Stimulated activated CD8-positive, alpha-beta memory T cell treated with anti-CD3 and anti-CD28 coated beads, Interleukin-12 subunit alpha, Interleukin-12 subunit beta, amount 100 ng/mL, for 1 hour (primary cell): ENCODE results near the gene FYTTD1.
A peak's percentile ranks its signal among the peaks of the same experiment; 100 is the strongest.
"Not testable (repeated sequence)": the region's sequence is repeated elsewhere in the genome, so short reads cannot be mapped to it uniquely, and the experiment has no call there.

Experiments
- DNase-seq: peaks from one replicate; pipeline ENCODE4 v3.0.0-alpha.2; 2020; ENCODE audit warnings: low read depth

The FYTTD1 gene, protein sequence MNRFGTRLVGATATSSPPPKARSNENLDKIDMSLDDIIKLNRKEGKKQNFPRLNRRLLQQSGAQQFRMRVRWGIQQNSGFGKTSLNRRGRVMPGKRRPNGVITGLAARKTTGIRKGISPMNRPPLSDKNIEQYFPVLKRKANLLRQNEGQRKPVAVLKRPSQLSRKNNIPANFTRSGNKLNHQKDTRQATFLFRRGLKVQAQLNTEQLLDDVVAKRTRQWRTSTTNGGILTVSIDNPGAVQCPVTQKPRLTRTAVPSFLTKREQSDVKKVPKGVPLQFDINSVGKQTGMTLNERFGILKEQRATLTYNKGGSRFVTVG

DNA sequence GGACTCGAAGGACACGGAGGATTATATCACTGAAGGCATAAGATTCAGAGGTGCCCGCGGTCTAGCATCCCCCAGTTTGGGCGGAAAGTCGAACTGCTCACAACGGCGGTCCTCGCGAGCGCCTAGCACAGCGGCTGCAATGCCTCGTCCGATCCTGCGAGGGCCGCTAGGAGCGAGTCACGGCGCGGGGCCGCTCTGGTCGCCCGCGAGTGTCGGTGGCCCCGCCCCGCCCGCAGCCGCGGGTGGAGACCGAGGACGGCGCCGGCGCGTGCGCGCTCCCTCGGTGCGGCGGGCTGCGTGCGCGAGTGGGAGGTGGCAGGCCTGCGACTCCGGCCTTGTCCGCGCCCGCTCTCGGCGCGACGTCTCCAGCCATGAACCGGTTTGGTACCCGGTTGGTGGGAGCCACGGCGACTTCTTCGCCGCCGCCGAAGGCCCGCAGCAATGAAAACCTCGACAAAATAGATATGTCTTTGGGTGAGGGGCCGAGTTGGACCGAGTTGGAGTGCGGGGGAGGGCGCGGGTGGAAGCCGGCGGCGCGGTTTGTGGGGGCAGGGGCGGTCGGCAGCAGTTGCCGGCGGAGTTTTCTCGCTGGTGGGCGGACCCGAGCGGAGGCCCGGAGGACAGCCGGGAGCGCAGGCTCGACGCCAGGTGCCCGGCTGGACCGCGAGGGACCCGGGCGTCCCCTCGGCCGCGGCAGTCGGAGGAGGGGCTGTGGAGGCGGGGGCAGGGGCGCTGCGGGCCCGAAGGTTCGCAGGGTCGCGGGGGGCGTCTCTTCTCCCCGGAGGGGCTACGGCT lies at the start of gene FYTTD1:
Gene FYTTD1 (plus strand): TSS at position 283 of the 795 bp plus-strand sequence. CDS start 89 bp downstream, at position 372.
- peak; percentile 79 for DNase-seq

DNA sequence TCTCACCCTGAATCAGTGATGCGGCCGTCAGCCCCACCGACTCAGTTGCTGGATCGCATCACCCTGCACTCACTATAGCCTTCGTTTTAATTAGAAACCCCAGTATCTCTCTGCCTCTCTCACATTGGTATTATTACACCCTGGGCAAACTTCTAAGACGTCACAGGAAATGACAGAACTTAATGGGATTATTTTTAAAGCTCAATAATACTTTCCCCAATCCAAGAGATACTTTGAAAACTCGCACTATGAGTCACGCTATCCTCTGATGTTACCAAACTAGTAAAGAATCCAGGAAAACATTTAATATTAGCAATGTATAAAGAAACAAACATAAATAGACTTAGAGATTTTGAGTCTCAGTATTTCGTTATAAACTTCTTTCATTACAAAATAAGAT lies 49.6 kb upstream of the FYTTD1 start:
- DNase-seq: no peak

DNA sequence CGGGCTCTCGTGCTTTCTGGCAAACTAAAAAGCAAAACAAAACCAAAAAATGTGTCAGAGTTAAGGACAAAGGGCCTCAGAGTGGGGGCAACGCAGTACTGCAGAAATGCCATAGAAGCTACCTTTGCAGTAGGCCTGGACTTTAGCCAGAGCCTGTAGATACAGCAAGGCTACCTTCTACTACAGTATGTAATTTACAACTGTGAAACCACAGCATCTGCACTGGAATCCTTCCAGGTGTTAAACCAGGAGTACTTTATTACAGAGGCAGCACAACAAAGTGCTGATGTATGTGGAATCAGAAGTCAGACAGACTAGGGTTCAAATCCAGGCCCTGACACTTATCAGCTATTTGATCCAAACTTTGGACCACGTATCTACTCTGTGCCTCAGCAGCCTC lies 47.8 kb upstream of the FYTTD1 start:
- DNase-seq: no peak

DNA sequence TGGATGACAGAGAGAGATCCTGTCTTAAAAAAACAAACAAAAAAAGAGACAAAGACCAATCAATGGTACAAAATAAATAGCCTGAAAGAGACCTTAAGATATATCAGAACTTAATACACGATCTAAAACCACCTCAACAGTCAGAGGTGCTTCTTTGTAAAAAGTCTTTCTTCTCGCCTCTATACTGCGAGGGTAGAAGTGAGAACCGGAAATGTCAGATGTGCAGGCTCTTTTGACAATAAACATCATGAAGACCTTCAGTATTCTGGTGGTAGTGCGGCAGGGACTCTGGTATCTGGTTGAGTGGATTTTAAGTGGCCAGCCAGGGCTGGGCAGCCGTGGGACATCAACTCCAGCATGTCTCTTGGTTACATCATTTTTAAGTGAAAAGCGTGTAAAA lies 43.0 kb upstream of the FYTTD1 start:
- DNase-seq: no peak

DNA sequence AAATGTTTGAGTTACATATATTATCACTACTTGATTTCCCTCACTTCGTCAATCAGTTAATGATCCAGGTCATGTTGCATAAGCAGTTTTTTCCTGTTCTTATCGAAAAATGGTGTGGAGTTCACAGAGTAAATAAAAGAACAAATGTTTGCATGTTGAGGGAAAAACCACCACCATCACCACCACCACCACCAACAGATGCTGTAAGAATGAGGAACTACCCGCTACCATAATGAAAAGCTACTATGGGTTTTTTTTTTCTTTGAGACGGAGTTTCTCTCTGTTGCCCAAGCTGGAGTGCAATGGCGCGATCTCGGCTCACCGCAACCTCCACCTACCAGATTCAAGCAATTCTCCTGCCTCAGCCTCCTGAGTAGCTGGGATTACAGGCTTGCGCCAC lies 40.5 kb upstream of the FYTTD1 start:
- DNase-seq: no peak

DNA sequence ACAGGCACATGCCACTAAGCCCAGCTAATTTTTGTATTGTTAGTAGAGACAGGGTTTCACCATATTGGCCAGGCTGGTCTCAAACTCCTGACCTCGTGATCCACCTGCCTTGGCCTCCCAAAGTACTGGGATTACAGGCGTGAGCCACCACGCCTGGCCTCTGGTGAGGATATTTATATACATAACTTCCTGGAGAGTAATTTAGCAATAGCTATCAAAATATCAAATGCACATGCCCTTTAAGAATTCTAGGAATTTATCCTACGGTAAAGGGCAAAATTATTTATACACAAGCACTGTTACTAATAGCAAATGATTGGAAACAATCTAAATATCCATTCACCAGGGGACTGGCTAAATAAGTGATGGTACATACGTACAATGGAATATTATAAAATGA lies 38.7 kb upstream of the FYTTD1 start:
- not testable (repeated sequence) for DNase-seq

DNA sequence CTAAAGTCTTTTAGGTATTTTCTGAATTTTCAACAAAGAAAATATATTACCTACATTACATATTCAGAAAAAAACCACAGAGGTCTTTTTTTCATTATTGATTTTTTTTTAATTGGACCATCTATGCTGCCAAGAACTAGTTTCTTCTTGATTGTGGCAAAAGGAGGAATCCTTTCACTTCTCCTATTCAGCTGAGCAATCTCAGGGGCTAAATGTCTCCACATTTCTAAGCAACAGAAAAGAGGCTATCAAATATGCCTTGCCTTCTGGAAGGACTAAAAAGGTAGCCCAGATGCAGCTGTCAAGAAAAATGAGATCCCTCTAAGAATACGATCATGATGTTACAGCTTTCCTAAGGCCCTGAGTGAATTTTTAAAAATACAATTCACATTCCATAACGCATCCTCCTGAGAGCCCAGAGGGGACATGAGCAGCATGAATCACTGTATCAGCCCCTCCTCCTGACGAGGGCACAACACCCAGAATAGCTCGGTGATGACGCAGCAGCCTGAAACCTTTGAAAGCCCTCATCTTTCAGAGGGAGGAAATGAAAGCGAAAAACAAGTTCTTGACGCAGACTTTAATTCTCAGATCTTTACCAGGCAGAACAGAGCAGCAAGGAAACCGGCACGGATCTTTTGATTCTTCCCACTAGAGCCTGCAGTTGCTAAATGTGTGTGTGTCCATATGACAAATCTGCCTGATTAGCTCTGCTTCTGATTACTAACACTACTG lies 37.5 kb upstream of the FYTTD1 start:
- peak; percentile 79 for DNase-seq

DNA sequence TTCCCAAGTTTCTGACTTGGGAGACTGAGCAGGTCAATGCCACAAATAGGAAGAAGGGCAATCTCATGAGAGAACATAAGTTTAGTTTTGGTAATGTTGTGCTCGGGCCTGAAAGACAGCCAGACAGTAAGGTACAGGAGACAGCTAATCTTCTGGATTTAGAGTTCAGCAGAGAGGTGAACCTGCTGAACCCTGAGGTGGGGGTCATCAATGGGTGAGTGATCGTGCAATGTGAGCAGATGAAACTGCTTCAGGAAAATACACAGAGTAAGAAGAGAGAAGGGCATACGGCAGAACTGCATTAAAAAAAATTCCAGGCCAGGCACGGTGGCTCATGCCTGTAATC lies 36.2 kb upstream of the FYTTD1 start:
- DNase-seq: no peak

DNA sequence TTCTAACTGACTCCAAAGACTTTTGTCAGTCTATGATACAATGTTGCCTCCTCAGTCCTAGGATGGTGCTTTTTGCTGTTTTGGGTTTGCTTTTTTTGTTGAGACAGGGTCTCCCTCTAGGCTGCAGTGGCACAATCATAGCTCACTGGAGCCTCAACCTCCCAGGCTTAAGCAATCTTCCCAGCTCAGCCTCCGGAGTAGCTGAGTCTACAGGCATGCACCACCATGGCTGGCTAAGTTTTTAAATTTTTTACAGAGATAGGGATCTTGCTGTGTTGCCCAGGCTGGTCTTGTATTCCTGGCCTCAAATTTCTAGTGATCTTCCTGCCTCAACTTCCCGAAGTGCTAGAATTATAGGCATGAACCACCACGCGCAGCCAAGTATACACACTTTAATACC lies 35.4 kb upstream of the FYTTD1 start:
- no peak for DNase-seq

DNA sequence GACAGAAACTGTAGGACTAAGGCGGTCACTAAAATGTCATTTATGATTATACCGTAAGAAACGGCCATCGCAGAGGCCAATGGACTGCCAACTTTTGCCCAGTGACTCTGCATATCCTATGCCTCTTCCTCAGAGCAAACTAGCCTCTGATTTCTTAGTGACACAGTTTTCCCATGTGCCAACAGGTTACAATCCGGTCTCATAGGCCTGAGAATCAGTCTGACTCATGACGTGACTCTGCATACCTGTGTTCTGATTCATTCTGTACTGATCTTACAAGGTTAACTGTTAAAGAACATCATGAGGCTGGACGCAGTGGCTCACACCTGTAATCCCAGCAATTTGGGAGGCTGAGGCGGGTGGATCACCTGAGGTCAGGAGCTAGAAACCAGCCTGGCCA lies 30.8 kb upstream of the FYTTD1 start:
- no peak for DNase-seq

DNA sequence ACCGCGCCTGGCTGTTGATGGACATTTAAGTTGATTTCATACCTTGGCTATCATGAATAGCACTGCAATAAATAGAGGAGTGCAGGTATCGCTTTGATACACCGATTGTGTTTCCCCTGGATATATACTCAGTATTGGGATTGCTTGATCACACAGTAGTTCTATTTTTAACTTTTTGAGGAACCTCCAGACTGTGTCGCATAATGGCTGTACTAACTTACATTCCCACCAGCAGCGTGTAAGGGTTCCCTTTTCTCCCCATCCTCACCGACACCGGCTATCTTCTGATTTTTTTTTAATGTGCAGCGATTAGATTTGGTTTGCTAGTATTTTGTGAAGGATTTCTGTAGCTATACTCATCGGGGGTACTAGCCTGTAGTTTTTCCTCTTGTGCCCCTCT lies 29.0 kb upstream of the FYTTD1 start:
- DNase-seq: no peak

DNA sequence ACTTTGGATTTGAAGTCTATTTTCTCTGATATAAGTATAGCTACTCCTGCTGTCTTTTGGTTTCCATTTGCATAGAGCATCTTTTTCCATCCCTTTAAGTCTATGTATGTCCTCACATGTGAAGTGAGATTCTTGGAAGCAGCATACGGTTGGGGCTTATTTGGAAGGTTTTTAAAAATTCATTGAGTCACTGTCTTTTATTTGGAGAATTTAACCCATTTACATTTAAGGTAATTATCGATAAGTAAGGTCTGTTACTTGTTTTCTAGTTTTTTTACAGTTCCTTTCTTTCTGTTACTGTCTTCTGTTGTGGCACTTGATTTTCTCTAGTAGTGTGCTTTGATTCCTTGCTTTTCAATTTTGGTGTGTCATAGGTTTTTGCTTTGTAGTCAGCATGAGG lies 26.9 kb upstream of the FYTTD1 start:
- no peak for DNase-seq

DNA sequence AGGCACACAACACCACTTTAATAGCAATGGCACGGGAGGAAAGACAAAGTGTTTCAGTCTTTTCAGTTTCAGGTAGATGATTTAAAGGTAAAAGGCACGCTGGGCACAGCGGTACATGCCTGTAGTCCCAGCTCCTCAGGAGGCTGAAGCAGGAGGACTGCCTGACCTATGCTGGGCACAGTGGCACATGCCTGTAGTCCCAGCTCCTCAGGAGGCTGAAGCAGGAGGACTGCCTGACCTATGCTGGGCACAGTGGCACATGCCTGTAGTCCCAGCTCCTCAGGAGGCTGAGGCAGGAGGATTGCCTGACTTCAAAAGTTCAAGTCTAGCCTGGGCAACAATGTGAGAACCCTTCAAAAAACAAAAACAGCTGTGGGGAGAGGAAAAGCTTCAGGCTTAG lies 21.8 kb upstream of the FYTTD1 start:
- not testable (repeated sequence) for DNase-seq

DNA sequence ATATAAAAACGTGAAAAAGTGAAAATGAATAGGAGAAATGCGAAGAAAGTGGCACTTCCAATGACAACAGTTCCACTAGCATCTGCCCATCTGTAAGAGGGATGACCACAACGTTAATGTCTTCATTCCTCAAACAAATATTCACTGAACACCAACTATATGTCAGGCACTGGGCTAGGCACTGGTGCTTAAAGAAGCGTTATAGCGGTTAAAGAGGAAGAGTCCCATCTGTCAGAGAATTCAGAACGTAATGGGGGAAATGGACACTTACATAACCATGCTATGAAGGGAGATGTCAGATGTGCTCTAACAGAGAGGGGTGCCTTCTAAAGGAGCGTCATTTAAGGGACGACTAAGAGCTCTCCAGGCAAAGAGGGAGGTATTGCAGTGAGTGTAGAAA lies 21.2 kb upstream of the FYTTD1 start:
- no peak for DNase-seq

DNA sequence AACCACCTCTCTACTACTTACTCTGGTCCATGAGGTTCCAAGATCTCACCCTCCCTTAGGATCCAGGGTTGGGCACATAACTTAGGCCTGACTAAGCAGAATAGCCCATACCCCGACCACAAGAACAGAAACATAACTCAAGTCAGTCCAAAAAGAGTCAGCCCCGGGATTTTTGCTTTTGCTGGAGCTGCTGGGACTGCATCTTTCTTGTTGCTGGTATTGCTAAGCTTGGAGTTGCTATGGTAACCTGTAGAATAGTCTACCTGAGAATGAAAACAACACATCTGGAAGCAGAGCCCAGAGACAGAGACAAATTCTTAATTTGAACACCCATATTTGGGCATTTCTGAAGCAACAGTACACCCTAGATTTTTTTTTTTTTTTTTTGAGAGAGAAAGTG lies 19.5 kb upstream of the FYTTD1 start:
- DNase-seq: no peak

DNA sequence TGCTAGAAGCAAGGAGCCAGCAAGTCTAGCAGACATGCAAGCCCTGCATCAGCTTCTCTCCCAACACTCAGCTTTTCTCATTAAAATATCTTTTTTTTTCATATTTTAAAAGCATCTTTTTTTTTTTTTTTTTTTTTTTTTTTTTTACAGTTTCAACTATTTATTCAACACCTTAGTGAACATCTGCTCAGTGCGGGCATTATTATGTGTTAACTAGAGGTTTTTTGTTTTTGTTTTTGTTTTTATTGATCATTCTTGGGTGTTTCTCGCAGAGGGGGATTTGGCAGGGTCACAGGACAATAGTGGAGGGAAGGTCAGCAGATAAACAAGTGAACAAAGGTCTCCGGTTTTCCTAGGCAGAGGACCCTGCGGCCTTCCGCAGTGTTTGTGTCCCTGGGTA lies 18.9 kb upstream of the FYTTD1 start:
- DNase-seq: not testable (repeated sequence)

DNA sequence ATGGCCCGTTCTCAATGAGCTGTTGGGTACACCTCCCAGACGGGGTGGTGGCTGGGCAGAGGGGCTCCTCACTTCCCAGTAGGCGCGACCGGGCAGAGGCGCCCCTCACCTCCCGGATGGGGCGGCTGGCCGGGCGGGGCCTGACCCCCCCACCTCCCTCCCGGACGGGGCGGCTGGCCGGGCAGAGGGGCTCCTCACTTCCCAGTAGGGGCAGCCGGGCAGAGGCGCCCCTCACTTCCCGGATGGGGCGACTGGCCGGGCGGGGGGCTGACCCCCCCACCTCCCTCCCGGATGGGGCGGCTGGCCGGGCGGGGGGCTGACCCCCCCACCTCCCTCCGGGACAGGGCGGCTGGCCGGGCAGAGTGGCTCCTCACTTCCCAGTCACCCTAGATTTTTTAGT lies 18.2 kb upstream of the FYTTD1 start:
- DNase-seq: not testable (repeated sequence)

DNA sequence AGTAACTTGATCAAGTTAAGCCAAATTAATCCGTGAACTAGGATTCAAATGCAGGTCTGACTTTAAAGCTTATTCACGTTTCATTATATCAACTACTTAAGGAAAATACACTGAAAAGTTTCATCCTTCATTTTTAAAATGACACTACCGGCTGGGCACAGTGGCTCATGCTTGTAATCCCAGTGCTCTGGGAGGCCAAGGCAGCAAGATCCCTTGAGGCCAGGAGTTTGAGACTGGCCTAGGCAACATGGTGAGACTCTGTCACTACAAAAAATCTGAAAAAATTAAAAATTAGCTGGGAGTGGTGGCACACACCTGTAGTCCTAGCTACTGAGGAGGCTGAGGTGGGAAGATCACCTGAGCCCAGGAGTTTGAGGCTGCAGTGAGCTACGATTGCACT lies 16.6 kb upstream of the FYTTD1 start:
- DNase-seq: no peak

DNA sequence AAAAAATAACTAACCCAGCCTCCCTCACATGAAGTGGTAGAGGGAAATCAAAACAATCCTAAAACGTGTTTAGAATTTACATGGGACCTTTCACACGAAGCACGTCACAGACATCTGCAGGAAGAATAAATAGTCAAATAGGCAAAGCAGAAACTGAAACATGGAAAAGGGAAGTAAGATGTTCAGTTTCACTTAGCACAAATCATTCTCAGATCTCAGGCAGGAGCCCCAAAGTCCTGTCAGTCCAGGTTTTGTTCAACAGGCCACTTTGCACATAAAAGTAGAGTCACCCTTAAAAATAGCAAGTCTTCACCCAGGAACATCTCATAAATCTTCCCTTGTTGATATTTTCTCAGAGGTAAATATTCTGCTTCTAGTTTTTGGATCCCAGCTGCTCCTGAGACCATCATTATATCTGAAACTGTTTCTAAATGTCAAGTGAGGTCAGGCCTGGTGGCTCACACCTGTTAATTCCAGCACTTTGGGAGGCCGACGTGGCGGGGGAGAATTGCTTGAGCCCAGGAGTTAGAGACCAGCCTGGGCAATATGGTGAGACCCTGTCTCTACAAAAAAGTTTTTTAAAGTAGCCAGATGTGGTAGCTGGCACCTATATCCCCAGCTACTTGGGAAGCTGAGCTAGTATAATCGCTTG lies 14.9 kb upstream of the FYTTD1 start:
- no peak for DNase-seq

DNA sequence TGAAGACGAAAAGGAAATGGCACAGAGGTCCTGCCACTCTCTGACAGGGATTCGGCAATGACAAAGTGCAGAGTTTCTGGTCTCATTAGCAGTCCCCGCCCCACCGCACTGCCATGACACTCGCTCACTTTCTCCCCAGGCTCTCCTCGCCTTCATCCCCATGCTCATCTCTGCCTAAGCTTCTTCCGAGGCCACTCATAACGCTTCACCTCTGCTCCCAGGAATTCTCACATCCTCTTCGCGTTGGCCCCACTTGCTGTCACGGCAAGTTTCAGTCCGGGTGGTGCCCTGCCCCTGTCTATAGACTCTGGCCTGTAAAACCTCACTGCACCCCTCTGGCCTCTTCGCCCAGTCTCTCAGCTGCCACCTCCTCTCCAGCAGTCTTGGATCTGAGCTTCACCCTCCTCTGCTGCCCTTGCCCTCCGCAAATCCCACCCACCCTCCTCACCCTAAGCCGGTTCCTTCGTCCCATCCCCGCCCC lies 13.6 kb upstream of the FYTTD1 start:
- no peak for DNase-seq

DNA sequence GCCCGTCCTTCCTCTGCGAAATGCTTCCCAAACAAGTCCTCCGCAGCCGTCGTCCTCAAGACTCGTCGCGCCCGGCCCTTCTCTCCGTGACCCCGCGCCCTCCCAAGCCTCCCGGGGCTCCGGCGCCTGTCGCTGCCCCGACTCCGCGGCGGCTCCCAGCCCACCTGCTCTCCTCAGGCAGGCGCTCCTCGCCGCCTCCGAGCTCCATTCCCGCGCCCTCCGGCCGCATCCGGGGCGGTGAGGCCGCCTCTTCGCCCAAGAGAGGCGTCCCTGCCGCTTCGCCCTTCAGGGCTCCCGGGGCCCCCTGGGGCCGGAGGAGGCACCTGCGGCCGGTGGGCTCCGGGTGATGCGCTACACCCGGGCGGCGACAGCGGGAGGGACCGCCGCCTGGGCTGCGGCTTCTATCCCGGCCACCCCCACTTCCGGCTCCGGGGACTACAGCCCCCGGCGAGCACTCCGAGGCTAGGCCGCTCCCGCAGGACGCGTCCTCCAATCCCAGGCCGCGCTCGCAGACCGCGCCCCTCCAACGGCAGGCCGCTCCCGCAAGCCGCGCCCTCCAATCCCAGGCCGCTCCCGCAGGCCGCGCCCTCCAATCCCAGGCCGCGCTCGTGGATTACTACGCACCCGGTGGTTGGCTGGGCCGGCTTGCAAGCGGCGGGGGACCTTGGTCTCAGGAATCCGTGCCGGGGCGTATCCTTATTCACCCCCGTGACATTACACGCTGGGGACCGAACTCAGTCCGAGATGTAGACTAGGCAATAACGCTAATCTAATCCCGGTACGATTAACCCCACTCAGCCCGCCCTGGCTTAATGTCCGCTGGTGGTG lies 13.0 kb upstream of the FYTTD1 start, which contains the start of gene RUBCN:
Gene RUBCN (minus strand): TSS at position 414 of the 828 bp plus-strand sequence. CDS start 185 bp downstream, at position 229.
- peak; percentile 76 for DNase-seq
